ENCODE results near the gene MINDY4B. TPM values are rescaled to one million over a fixed set of nuclear protein-coding genes. Genes with fewer than 3 reads are reported as not detected.

The MINDY4B gene
- polyA plus RNA-seq, 1 donor (not counting 4 experiments of a cell fraction or from before 2014, with no cell fraction given), result not detected

- no peak overlapping the region for H3K4me2 ChIP-seq (ENCODE audit: control insufficient read depth, extremely low read depth, insufficient read depth, low read depth, low read length)
- H3K4me3 ChIP-seq (ENCODE audit: control insufficient read depth in 2 of 3, extremely low read depth in 1 of 3, insufficient read depth in 2 of 3, low read depth in 1 of 3, low read length in 3 of 3), result no peak overlapping the region
- TF ChIP-seq CTCF (optimal IDR thresholded peaks at IDR 0.05 in 1 of 3, IDR thresholded peaks at IDR 0.05 in 1 of 3, conservative IDR thresholded peaks at IDR 0.05 in 1 of 3; ENCODE audit: extremely low read depth in 1 of 3, insufficient read depth in 2 of 3, low read length in 3 of 3) (no peak), EZH2 (IDR thresholded peaks at IDR 0.05; ENCODE audit: low read length) (no peak)
- no peak overlapping the region for H3K9ac ChIP-seq (ENCODE audit: control insufficient read depth, extremely low read depth, insufficient read depth, low read length)
- H3K36me3 ChIP-seq (ENCODE audit: control insufficient read depth in 2 of 2, extremely low read depth in 1 of 2, insufficient read depth in 2 of 2, low read length in 2 of 2), result no peaks in the 10 kb centered on the region
- no peak overlapping the region for H2AFZ ChIP-seq (ENCODE audit: control insufficient read depth, low read length)
- peaks cover 7% of the 10 kb centered on the region for H3K27me3 ChIP-seq (ENCODE audit: control insufficient read depth, extremely low read depth, insufficient read depth, low read length)
- dilution Hi-C loops (cut with MboI; ENCODE audit: extremely low pct_ligation_motif_present, low sequenced_read_pairs), result no loop called here
- H3K27ac ChIP-seq (ENCODE audit: control insufficient read depth, insufficient read depth, low read length), result no peak overlapping the region
- no peak for DNase-seq (ENCODE audit: low read depth, low spot score)
- no peaks in the 10 kb centered on the region for H3K4me1 ChIP-seq (ENCODE audit: control insufficient read depth, extremely low read depth, insufficient read depth, low read length)
- no peaks in the 10 kb centered on the region for H4K20me1 ChIP-seq (ENCODE audit: control insufficient read depth, extremely low read depth, insufficient read depth, low read length)
- no peak for FAIRE-seq
- H3K79me2 ChIP-seq (ENCODE audit: control insufficient read depth, insufficient read depth, low read length), result no peaks in the 10 kb centered on the region
- no peaks in the 10 kb centered on the region for H3K9me1 ChIP-seq (ENCODE audit: control insufficient read depth, extremely low read depth, insufficient read depth, low read length)
- H3K9me3 ChIP-seq (ENCODE audit: control insufficient read depth, low read depth, low read length), result no peaks in the 10 kb centered on the region
Observed at GRCh38 chr3:150936693-150937092, 31.5 kb upstream of the MINDY4B start.

GRCh38 chr3:150933473-150933995 is 28.3 kb upstream of the MINDY4B start:
- dilution Hi-C loops (cut with MboI; ENCODE audit: extremely low pct_ligation_motif_present, low sequenced_read_pairs), result no loop called here
- no peak overlapping the region for H2AFZ ChIP-seq (ENCODE audit: control insufficient read depth, low read length)
- H3K4me3 ChIP-seq (ENCODE audit: control insufficient read depth in 2 of 3, extremely low read depth in 1 of 3, insufficient read depth in 2 of 3, low read depth in 1 of 3, low read length in 3 of 3), result no peak overlapping the region
- DNase-seq (ENCODE audit: low read depth, low spot score) (no peak), FAIRE-seq (no peak)
- H3K9ac ChIP-seq (ENCODE audit: control insufficient read depth, extremely low read depth, insufficient read depth, low read length), result no peak overlapping the region
- TF ChIP-seq CTCF (optimal IDR thresholded peaks at IDR 0.05 in 1 of 3, IDR thresholded peaks at IDR 0.05 in 1 of 3, conservative IDR thresholded peaks at IDR 0.05 in 1 of 3; ENCODE audit: extremely low read depth in 1 of 3, insufficient read depth in 2 of 3, low read length in 3 of 3), result no peak
- TF ChIP-seq EZH2 (IDR thresholded peaks at IDR 0.05; ENCODE audit: low read length), result no peak
- H3K9me1 ChIP-seq (ENCODE audit: control insufficient read depth, extremely low read depth, insufficient read depth, low read length), result no peaks in the 10 kb centered on the region
- H3K9me3 ChIP-seq (ENCODE audit: control insufficient read depth, low read depth, low read length), result no peaks in the 10 kb centered on the region
- no peaks in the 10 kb centered on the region for H3K36me3 ChIP-seq (ENCODE audit: control insufficient read depth in 2 of 2, extremely low read depth in 1 of 2, insufficient read depth in 2 of 2, low read length in 2 of 2)
- H3K4me2 ChIP-seq (ENCODE audit: control insufficient read depth, extremely low read depth, insufficient read depth, low read depth, low read length), result no peak overlapping the region
- no peaks in the 10 kb centered on the region for H3K79me2 ChIP-seq (ENCODE audit: control insufficient read depth, insufficient read depth, low read length)
- no peak overlapping the region for H3K27ac ChIP-seq (ENCODE audit: control insufficient read depth, insufficient read depth, low read length)
- peaks cover 11% of the 10 kb centered on the region for H3K27me3 ChIP-seq (ENCODE audit: control insufficient read depth, extremely low read depth, insufficient read depth, low read length)
- no peaks in the 10 kb centered on the region for H4K20me1 ChIP-seq (ENCODE audit: control insufficient read depth, extremely low read depth, insufficient read depth, low read length)
- H3K4me1 ChIP-seq (ENCODE audit: control insufficient read depth, extremely low read depth, insufficient read depth, low read length), result no peaks in the 10 kb centered on the region
